ENCODE results near the gene FBXO10.

The FBXO10 gene, protein sequence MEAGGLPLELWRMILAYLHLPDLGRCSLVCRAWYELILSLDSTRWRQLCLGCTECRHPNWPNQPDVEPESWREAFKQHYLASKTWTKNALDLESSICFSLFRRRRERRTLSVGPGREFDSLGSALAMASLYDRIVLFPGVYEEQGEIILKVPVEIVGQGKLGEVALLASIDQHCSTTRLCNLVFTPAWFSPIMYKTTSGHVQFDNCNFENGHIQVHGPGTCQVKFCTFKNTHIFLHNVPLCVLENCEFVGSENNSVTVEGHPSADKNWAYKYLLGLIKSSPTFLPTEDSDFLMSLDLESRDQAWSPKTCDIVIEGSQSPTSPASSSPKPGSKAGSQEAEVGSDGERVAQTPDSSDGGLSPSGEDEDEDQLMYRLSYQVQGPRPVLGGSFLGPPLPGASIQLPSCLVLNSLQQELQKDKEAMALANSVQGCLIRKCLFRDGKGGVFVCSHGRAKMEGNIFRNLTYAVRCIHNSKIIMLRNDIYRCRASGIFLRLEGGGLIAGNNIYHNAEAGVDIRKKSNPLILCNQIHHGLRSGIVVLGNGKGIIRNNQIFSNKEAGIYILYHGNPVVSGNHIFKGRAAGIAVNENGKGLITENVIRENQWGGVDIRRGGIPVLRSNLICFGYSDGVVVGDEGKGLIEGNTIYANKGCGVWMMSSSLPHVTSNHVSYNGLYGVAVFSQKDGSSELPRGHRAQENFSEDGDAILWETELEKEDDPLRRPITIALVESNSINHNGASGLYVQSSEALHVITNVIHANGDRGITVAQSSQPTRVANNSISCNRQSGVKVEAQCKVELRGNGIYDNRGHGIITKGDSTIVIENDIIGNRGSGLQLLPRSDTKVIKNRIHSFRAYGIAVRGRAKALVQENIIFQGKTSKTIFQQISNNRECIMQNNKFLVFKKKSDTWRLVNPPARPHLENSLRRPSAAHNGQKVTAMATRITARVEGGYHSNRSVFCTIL

DNA sequence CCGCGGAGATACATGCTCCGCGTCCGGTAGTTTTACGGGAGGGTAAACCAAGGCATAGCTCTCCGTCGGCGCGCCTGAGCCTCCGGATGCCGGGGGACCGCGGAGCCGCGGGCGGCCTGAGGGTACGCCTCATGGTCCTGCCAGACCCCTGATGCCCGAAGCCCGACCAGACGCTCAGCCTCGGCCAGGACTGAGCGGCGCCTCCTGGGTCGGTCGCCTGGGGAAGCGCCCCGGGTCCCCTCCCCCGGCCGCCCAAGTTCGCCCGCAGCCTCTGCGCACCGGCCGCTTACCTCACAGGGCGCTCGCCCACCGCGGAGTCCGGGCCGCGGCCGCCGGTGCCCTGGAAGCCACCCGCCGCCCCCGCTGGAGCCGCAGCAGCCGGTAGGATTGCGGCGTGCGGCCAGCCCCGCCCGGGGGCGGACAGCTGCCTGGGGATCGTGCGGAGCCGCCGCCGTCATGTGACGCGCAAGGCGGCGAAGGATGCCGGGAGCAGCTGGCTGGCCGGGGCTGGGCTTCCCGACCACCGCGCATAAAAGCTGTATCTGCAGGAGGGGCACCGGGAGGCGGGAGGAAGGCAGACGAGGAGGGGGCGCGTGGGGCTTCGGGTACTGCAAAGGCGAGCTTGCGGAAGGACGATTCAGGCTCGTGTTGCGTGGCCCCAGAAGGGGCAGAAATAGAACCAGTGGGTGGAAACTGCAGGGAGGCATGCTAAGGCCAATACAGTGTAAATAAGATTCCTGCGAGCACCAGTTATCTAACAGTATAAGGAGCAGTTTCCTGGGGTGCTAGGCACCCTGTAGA lies at the start of gene FBXO10:
FBXO10 (minus strand) TSS at position 460 of the 801 bp plus-strand sequence. CDS start 34,612 bp downstream, outside the sequence.
- Mint-ChIP-seq H3K4me3 (peak within 1 kb of the TSS; percentile 90), H3K9me3 (no peaks in the 10 kb centered on the region), H3K27ac (peak within 1 kb of the TSS; percentile 23 to 81), H3K27me3 (no peaks in the 10 kb centered on the region), H3K4me1 (peaks cover 23% of the 10 kb centered on the region)
- peak; percentile 83 for ATAC-seq
- DNase-seq = peak; percentile 39 to 43

DNA sequence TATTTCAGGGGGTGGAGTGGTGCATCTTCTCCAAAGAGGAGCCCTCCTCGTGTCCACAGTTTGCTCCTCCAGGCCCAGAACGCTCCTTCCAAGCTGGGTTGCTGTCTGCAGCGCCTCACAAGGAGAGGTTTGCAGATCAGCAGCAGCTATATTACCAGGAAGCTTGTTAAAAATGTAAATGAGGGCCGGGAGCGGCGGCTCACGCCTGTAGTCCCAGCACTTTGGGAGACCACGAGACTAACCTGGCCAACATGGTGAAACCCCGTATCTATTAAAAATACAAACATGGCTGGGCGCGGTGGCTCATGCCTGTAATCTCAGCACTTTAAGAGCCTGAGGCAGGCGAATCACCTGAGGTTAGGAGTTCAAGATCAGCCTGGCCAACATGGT lies 49.6 kb upstream of the FBXO10 start:
- no peaks in the 10 kb centered on the region for H3K4me1 Mint-ChIP-seq
- H3K27ac Mint-ChIP-seq = no peak overlapping the region
- H3K9me3 Mint-ChIP-seq = no peaks in the 10 kb centered on the region
- ATAC-seq (no peak), DNase-seq (no peak)
- no peaks in the 10 kb centered on the region for H3K27me3 Mint-ChIP-seq
- H3K4me3 Mint-ChIP-seq = no peak overlapping the region

GRCh38 chr9:37625036-37625757 lies 49.0 kb upstream of the FBXO10 start:
- Mint-ChIP-seq H3K4me1 (no peaks in the 10 kb centered on the region), H3K9me3 (no peaks in the 10 kb centered on the region), H3K4me3 (no peak overlapping the region), H3K27ac (no peak overlapping the region), H3K27me3 (no peaks in the 10 kb centered on the region)
- no peak for DNase-seq
- no peak for ATAC-seq

DNA sequence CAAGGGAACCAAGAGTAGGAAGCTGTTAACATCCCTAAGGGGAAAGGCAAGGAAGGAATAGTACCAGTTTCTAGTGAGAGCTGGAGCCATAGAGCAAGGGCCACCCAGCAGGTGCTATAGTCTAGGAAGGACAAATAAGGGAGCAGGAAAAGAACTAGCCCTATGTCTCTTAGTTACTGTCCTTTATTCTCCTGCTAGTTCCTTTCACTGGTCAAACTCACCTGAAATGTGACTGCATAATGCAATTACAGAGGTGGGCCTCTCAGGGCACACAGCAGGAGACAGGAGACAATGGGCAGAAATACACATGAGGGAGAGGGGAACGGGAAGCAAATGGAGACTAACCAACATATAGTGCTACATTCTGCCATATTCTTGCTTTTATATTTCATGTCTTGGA lies 47.9 kb upstream of the FBXO10 start:
- ATAC-seq (no peak), DNase-seq (no peak)
- Mint-ChIP-seq H3K4me3 (no peak overlapping the region), H3K27me3 (no peaks in the 10 kb centered on the region), H3K9me3 (no peaks in the 10 kb centered on the region), H3K4me1 (no peaks in the 10 kb centered on the region), H3K27ac (no peak overlapping the region)

- no peaks in the 10 kb centered on the region for H3K9me3 Mint-ChIP-seq
- no peak overlapping the region for H3K4me3 Mint-ChIP-seq
- DNase-seq (no peak), ATAC-seq (no peak)
- peak overlapping the region in 1 of 2 donors; percentile 24 for H3K27ac Mint-ChIP-seq
- H3K4me1 Mint-ChIP-seq = no peaks in the 10 kb centered on the region
- H3K27me3 Mint-ChIP-seq = no peaks in the 10 kb centered on the region
Observed at GRCh38 chr9:37623267-37623666, 47.1 kb upstream of the FBXO10 start.

DNA sequence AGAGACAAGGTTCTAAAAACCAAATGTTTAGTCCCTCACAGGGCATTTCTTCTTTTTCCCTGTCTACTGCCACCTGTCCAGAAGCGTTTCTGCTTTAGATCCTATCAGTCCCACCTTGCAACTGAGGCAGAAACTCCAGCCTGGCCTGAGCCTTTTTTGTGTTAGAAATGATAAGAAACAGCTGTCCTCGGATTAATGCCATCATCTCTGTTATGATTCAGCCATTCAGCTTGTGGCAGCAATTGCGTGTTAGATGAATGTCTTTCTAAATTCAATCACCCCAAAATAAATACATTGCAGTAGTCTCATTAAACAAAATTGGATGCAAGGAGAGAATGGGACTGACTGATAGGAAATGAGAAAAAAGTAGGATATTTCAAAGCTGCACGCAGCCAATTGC lies 46.3 kb upstream of the FBXO10 start:
- H3K9me3 Mint-ChIP-seq = no peaks in the 10 kb centered on the region
- no peak for ATAC-seq
- H3K4me1 Mint-ChIP-seq = no peaks in the 10 kb centered on the region
- H3K27me3 Mint-ChIP-seq = no peaks in the 10 kb centered on the region
- no peak for DNase-seq
- H3K4me3 Mint-ChIP-seq = no peak overlapping the region
- H3K27ac Mint-ChIP-seq = no peak overlapping the region

DNA sequence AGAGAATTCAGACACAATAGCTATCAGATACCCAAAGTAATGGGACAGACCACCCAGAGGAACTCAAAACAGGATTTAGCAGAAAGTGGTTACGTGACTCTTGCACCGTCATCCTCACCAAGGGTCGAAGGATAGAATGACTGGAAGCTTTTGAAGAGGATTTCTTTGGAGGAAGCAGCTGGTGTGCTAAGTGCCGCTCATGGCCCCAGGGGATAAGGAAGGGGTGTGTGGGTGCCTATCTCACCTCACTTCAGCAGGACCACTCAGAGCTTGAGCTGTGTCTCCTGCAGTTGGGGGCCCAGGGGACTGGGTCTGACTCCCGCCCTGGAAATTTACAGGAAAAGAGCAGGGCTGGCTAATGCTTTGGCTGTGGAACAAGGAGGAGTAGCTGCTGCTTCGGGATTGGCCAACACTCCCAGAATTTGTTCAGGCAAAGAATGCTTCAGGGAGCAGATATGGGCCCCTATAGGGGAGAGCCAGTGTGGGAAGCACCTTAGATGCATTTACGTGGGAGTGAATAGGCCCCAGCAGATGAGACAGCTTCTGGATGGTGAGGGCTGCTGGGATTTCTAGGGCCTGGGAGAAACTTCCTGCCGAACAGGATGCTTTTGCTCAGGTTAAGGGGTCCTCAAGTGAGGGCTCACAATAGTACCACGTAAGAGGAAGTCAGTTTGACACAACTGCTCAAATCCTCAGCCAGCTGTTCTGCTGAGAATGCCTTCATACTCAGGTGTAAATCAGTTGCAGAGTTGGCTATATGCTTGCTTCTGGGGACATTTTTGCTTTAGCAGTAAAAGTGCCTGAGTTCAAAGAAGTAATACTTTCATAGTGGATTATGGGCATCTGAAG lies 45.3 kb upstream of the FBXO10 start:
- no peak overlapping the region for H3K4me3 Mint-ChIP-seq
- H3K4me1 Mint-ChIP-seq = no peaks in the 10 kb centered on the region
- H3K9me3 Mint-ChIP-seq = no peaks in the 10 kb centered on the region
- H3K27me3 Mint-ChIP-seq = no peaks in the 10 kb centered on the region
- DNase-seq (no peak), ATAC-seq (no peak)
- peak overlapping the region in 1 of 2 donors; percentile 1 for H3K27ac Mint-ChIP-seq

GRCh38 chr9:37620396-37620795 lies 44.2 kb upstream of the FBXO10 start:
- Mint-ChIP-seq H3K27ac (no peak overlapping the region), H3K4me1 (no peaks in the 10 kb centered on the region), H3K4me3 (no peak overlapping the region), H3K27me3 (no peaks in the 10 kb centered on the region), H3K9me3 (no peaks in the 10 kb centered on the region)
- DNase-seq (no peak), ATAC-seq (no peak)

GRCh38 chr9:37619806-37620205 lies 43.6 kb upstream of the FBXO10 start:
- DNase-seq = no peak
- H3K27ac Mint-ChIP-seq = no peak overlapping the region
- no peaks in the 10 kb centered on the region for H3K27me3 Mint-ChIP-seq
- no peak for ATAC-seq
- H3K9me3 Mint-ChIP-seq = no peaks in the 10 kb centered on the region
- H3K4me1 Mint-ChIP-seq = no peaks in the 10 kb centered on the region
- H3K4me3 Mint-ChIP-seq = no peak overlapping the region

DNA sequence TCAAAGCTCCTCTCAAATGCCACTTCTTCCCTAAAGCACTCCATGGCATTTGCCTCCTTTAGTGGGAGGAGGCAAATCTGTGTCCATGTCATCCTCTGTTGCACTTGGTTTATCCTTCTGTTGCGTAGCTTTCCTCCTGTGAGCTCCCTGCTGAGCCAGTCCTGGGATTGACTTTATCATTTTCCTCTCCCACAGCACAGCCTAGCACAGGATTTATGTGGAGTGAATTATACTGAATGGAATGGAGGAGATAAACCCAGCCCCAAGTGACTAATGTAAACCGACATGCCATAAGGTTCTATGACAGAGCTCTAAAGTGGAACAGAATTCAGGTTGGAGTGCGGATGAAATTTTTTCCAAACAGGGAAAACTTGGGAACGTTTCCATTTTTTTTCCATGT lies 42.6 kb upstream of the FBXO10 start:
- Mint-ChIP-seq H3K27ac (no peak overlapping the region), H3K27me3 (peaks cover 5% of the 10 kb centered on the region), H3K9me3 (no peaks in the 10 kb centered on the region), H3K4me1 (no peaks in the 10 kb centered on the region), H3K4me3 (no peak overlapping the region)
- no peak for ATAC-seq
- DNase-seq = no peak

DNA sequence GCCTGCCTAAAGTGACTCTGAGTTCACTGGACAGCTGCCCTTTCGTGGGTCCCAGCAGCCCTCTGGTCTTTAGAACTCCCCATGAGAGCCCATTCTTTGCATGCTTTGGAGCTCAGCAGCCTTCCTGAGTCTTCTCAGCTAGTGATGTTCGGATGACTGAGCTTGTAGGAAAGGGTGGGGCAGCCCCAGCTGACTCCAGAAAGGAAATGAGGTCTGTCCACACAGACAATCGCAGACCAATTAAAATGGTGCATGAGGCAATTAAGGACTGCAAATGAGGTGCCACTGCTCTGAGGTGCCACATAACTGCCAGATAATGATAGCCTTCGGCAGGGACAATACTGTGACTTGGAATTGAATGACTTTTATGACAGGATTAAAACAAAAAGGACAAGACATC lies 41.7 kb upstream of the FBXO10 start:
- no peak for ATAC-seq
- Mint-ChIP-seq H3K4me1 (no peaks in the 10 kb centered on the region), H3K27me3 (peaks cover 8% of the 10 kb centered on the region), H3K4me3 (no peak overlapping the region), H3K9me3 (no peaks in the 10 kb centered on the region), H3K27ac (no peak overlapping the region)
- DNase-seq = no peak

DNA sequence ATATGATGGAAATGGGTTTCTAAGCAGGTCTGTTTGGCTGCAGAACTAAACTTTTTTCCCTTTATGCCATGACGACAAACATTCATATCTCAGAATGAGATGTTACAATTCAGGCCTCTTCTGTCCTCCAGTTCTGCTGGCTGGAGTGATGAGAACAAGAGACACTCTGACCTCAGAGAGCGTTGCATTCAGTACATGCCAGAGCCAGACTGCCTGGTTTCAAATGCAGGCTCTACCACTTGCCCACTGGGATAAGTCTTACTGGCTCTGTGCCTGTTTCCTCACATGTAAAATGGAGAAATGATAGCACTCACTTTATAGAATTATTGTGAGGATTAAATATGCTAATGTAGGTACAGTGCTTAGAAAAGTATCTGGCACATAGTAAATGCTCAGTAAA lies 41.0 kb upstream of the FBXO10 start:
- H3K4me3 Mint-ChIP-seq = no peak overlapping the region
- H3K27ac Mint-ChIP-seq = no peak overlapping the region
- H3K27me3 Mint-ChIP-seq = peaks cover 8% of the 10 kb centered on the region
- no peak for DNase-seq
- H3K9me3 Mint-ChIP-seq = no peaks in the 10 kb centered on the region
- H3K4me1 Mint-ChIP-seq = no peaks in the 10 kb centered on the region
- ATAC-seq = no peak

DNA sequence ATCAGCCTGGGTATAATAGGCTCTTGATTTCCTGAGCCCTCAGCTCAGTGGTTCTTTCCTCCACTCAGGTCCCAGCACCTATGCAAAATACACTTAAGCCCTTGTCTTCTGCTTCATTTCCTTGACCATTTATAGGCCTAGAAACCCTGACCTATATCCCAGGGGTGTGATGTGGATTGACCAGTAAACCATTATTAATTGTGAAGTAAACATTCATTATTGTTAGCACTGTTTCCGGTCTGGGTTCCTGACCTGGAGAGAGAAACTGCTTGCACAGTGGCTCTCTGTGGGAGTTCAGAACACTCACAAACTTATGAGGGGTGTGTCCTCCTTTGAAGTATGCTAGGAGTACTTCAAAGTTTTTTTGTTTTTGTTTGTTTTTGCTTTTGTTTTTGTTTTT lies 35.8 kb upstream of the FBXO10 start:
- no peak overlapping the region for H3K4me3 Mint-ChIP-seq
- peaks cover 8% of the 10 kb centered on the region for H3K27me3 Mint-ChIP-seq
- DNase-seq (no peak), ATAC-seq (no peak)
- H3K27ac Mint-ChIP-seq = no peak overlapping the region
- H3K4me1 Mint-ChIP-seq = no peaks in the 10 kb centered on the region
- no peaks in the 10 kb centered on the region for H3K9me3 Mint-ChIP-seq

GRCh38 chr9:37611014-37611413 lies 34.8 kb upstream of the FBXO10 start:
- no peak overlapping the region for H3K4me3 Mint-ChIP-seq
- H3K4me1 Mint-ChIP-seq = no peaks in the 10 kb centered on the region
- no peaks in the 10 kb centered on the region for H3K9me3 Mint-ChIP-seq
- peaks cover 8% of the 10 kb centered on the region for H3K27me3 Mint-ChIP-seq
- DNase-seq (no peak), ATAC-seq (no peak)
- H3K27ac Mint-ChIP-seq = no peak overlapping the region
